Neuronal stem cell (in vitro differentiated cells): ENCODE results near the gene CEP112.
"Not testable (repeated sequence)": the region's sequence is repeated elsewhere in the genome, so short reads cannot be mapped to it uniquely, and the experiment has no call there.

Source experiments
- DNase-seq: peaks from one replicate; pipeline ENCODE4 v3.0.0-alpha.2; 2013; ENCODE audit warnings: low spot score
- H2AFZ ChIP-seq: one replicate; pipeline ENCODE4 v1.6.1; 2013; ENCODE audit warnings: mild to moderate bottlenecking, low read length, inconsistent platforms
- H2AK5ac ChIP-seq: 2 replicates; pipeline ENCODE4 v1.6.1; 2013; ENCODE audit warnings: low read depth, mild to moderate bottlenecking, inconsistent platforms, low read length, moderate library complexity, mixed read lengths
- H2BK120ac ChIP-seq: 2 replicates; pipeline ENCODE4 v1.6.1; 2013; ENCODE audit warnings: low read depth, mild to moderate bottlenecking, inconsistent platforms, low read length, moderate library complexity, mixed read lengths
- H2BK12ac ChIP-seq: one replicate; pipeline ENCODE4 v1.6.1; 2013; ENCODE audit warnings: low read length, inconsistent platforms
- H2BK15ac ChIP-seq: 2 replicates; pipeline ENCODE4 v1.6.1; 2013; ENCODE audit warnings: mild to moderate bottlenecking, low read length, inconsistent platforms, mixed read lengths
- H2BK5ac ChIP-seq: one replicate; pipeline ENCODE4 v1.6.1; 2013; ENCODE audit warnings: inconsistent platforms, mild to moderate bottlenecking, low read length, moderate library complexity
- H3K14ac ChIP-seq: one replicate; pipeline ENCODE4 v1.6.1; 2013; ENCODE audit warnings: low read length, inconsistent platforms
- H3K18ac ChIP-seq: 2 replicates; pipeline ENCODE4 v1.6.1; 2013; ENCODE audit warnings: low read length, inconsistent platforms
- H3K23ac ChIP-seq: 2 replicates; pipeline ENCODE4 v1.6.1; 2013; ENCODE audit warnings: low read depth, mild to moderate bottlenecking, mixed read lengths, low read length, inconsistent platforms; ENCODE audit not compliant: poor library complexity
- H3K27ac ChIP-seq: replicated peaks from 3 replicates; pipeline ENCODE4 v1.5.1; 2013; ENCODE audit warnings: low read length, inconsistent platforms
- H3K27me3 ChIP-seq, 3 experiments: 2 replicates each; pipeline ENCODE4 v1.6.1; 2013; ENCODE audit warnings: low read length in 3 of 3, mild to moderate bottlenecking in 2 of 3, inconsistent platforms in 1 of 3, low read depth in 1 of 3, mixed read lengths in 1 of 3, moderate library complexity in 1 of 3; ENCODE audit not compliant: control insufficient read depth in 3 of 3, insufficient read depth in 3 of 3
- H3K36me3 ChIP-seq, 2 donors: replicated peaks in 1 of 2; 2 replicates each; pipeline ENCODE4 v1.6.1; 2013; ENCODE audit warnings: low read length in 2 of 2; ENCODE audit not compliant: control insufficient read depth in 2 of 2, insufficient read depth in 2 of 2
- H3K4ac ChIP-seq: 2 replicates; pipeline ENCODE4 v1.6.1; 2013; ENCODE audit warnings: inconsistent platforms, mild to moderate bottlenecking, low read length, moderate library complexity
- H3K4me1 ChIP-seq, 2 donors: 1 replicate in 1 of 2; 2 replicates in 1 of 2; pipeline ENCODE4 v1.6.1; 2013; ENCODE audit warnings: low read length in 2 of 2, low read depth in 1 of 2; ENCODE audit not compliant: control insufficient read depth in 2 of 2, insufficient read depth in 1 of 2
- H3K4me2 ChIP-seq: one replicate; pipeline ENCODE4 v1.6.1; 2013; ENCODE audit warnings: mild to moderate bottlenecking, low read length, inconsistent platforms; ENCODE audit not compliant: insufficient read depth, poor library complexity, severe bottlenecking
- H3K4me3 ChIP-seq, 2 donors: 2 replicates each; pipeline ENCODE4 v1.5.1; 2013; ENCODE audit warnings: low read length in 2 of 2, mild to moderate bottlenecking in 2 of 2, inconsistent platforms in 1 of 2, moderate library complexity in 1 of 2
- H3K79me1 ChIP-seq: one replicate; pipeline ENCODE4 v1.6.1; 2013; ENCODE audit warnings: low read depth, mild to moderate bottlenecking, inconsistent platforms, low read length, moderate library complexity
- H3K9ac ChIP-seq: one replicate; pipeline ENCODE4 v1.6.1; 2013; ENCODE audit warnings: mild to moderate bottlenecking, low read depth, low read length, inconsistent platforms; ENCODE audit not compliant: poor library complexity
- H3K9me3 ChIP-seq, 2 donors: replicated peaks in 1 of 2; 2 replicates each; pipeline versions ENCODE3 to v1.6.1; 2013; ENCODE audit warnings: low read length in 2 of 2, mild to moderate bottlenecking in 2 of 2, inconsistent platforms in 1 of 2, low read depth in 1 of 2, mixed read lengths in 1 of 2, moderate library complexity in 1 of 2; ENCODE audit not compliant: control insufficient read depth in 2 of 2, insufficient read depth in 1 of 2
- H4K8ac ChIP-seq: one replicate; pipeline ENCODE4 v1.6.1; 2013; ENCODE audit warnings: low read depth, mild to moderate bottlenecking, inconsistent platforms, low read length, moderate library complexity
- H4K91ac ChIP-seq: one replicate; pipeline ENCODE4 v1.6.1; 2013; ENCODE audit warnings: low read length, low read depth, mild to moderate bottlenecking, inconsistent platforms; ENCODE audit not compliant: poor library complexity
- WGBS, 2 donors: extraction: QIAGEN DNeasy Blood & Tissue Kit; methylation state at CpG; one replicate each; pipeline ENCODE4 v1.1.7; 2013; ENCODE audit warnings: missing lambda C conversion rate in 2 of 2, mixed read lengths in 1 of 2; ENCODE audit not compliant: insufficient read length in 2 of 2, insufficient replicate concordance in 1 of 2; ENCODE audit errors: extremely low coverage in 2 of 2; 5-methylcytosine and 5-hydroxymethylcytosine counted together

CEP112 gene

GRCh38 chr17:66169839-66170238, 22.1 kb downstream of the CEP112 start:
- no peak overlapping the region for H2AFZ ChIP-seq
- H3K79me1 ChIP-seq: no peaks in the 10 kb centered on the region
- H3K9ac ChIP-seq: no peak overlapping the region
- WGBS, 2 donors: no CpG with 5 or more reads among the region's 3 CpGs
- no peak overlapping the region for H2BK15ac ChIP-seq
- no peak overlapping the region for H2AK5ac ChIP-seq
- H3K4me2 ChIP-seq: no peak overlapping the region
- peaks cover 0 to 4% of the 10 kb centered on the region in 2 donors for H3K9me3 ChIP-seq
- H3K14ac ChIP-seq: no peak overlapping the region
- no peak overlapping the region for H4K8ac ChIP-seq
- no peak overlapping the region for H2BK5ac ChIP-seq
- no peaks in the 10 kb centered on the region for H3K27me3 ChIP-seq
- H2BK120ac ChIP-seq: no peak overlapping the region
- no peak for DNase-seq
- no peak overlapping the region for H3K4me3 ChIP-seq
- H3K27ac ChIP-seq: no peak overlapping the region
- no peak overlapping the region for H3K18ac ChIP-seq
- peaks cover 0 to 4% of the 10 kb centered on the region in 2 donors for H3K4me1 ChIP-seq
- H3K23ac ChIP-seq: no peak overlapping the region
- no peak overlapping the region for H3K4ac ChIP-seq
- no peak overlapping the region for H4K91ac ChIP-seq
- no peak overlapping the region for H2BK12ac ChIP-seq
- H3K36me3 ChIP-seq: peaks cover 0 to 60% of the 10 kb centered on the region in 2 donors

GRCh38 chr17:66167189-66167815, 24.6 kb downstream of the CEP112 start:
- WGBS, 2 donors: no CpG with 5 or more reads among the region's 5 CpGs
- Histone ChIP-seq H2BK12ac (no peak overlapping the region), H3K27ac (no peak overlapping the region), H3K4me3 (no peak overlapping the region), H3K18ac (no peak overlapping the region), H3K9ac (no peak overlapping the region), H3K27me3 (no peaks in the 10 kb centered on the region), H3K36me3 (peaks cover 0 to 49% of the 10 kb centered on the region in 2 donors), H3K14ac (no peak overlapping the region), H3K9me3 (no peaks in the 10 kb centered on the region), H4K8ac (no peak overlapping the region), H2BK5ac (no peak overlapping the region), H3K79me1 (no peaks in the 10 kb centered on the region), H2BK15ac (no peak overlapping the region), H2BK120ac (no peak overlapping the region), H4K91ac (no peak overlapping the region), H3K23ac (no peak overlapping the region), H2AK5ac (no peak overlapping the region), H3K4ac (no peak overlapping the region), H3K4me2 (no peak overlapping the region), H2AFZ (no peak overlapping the region), H3K4me1 (peaks cover 0 to 4% of the 10 kb centered on the region in 2 donors)
- DNase-seq: no peak

DNA sequence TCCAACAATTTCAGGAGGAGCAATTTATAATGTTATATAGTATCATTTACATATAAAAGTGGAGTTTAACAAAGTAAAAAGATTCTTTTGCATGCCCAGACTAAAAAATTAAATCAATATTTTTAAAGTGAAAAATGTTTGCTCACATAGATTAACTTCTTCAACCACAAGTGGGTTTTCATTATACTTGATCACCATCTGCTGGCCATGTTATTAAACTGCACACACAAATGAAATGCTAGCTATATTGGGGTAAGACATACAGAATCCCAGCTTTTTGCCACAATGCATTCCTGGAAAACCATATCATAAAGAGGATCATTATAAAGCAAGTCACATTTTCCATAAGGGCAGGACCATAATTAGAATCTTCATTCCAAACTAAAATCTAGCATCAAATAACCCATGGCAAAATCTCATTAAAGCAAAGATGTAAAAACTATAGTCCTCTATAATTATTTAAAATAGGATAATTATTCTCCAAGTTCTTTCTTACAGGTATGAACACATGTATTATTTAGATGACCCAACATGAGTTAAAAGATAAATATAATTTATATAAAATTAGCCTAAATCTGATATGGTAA, 26.3 kb downstream of the CEP112 start:
- peaks cover 0 to 4% of the 10 kb centered on the region in 2 donors for H3K4me1 ChIP-seq
- H3K23ac ChIP-seq: no peak overlapping the region
- no peaks in the 10 kb centered on the region for H3K9me3 ChIP-seq
- H4K8ac ChIP-seq: no peak overlapping the region
- H3K9ac ChIP-seq: no peak overlapping the region
- no peak overlapping the region for H2BK120ac ChIP-seq
- no peaks in the 10 kb centered on the region for H3K27me3 ChIP-seq
- H3K4me2 ChIP-seq: no peak overlapping the region
- H3K27ac ChIP-seq: no peak overlapping the region
- H3K79me1 ChIP-seq: no peaks in the 10 kb centered on the region
- H4K91ac ChIP-seq: no peak overlapping the region
- H2BK15ac ChIP-seq: no peak overlapping the region
- no peak overlapping the region for H2AFZ ChIP-seq
- H3K18ac ChIP-seq: no peak overlapping the region
- H2BK5ac ChIP-seq: no peak overlapping the region
- H2BK12ac ChIP-seq: no peak overlapping the region
- H3K36me3 ChIP-seq: peaks cover 0 to 34% of the 10 kb centered on the region in 2 donors
- no peak overlapping the region for H3K14ac ChIP-seq
- peak; percentile 38 for DNase-seq
- H2AK5ac ChIP-seq: no peak overlapping the region
- no peak overlapping the region for H3K4ac ChIP-seq
- H3K4me3 ChIP-seq: no peak overlapping the region

DNA sequence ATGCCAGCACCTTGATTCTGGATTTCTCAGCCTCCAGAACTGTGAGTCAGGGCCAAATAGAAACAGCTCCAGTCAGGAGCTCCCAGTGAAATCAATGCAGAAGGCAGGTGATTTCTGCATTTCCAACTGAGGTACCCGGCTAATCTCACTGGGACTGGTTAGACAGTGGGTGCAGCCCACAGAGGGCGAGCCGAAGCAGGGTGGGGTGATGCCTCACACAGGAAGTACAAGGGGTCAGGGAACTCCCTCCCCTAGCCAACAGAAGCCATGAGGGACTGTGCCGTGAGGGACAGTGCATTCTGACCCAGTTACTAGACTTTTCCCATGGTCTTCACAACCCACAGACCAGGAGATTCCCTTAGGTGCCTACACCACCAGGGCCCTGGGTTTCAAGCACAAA, 36.9 kb downstream of the CEP112 start:
- not testable (repeated sequence) for H3K14ac ChIP-seq, H3K27me3 ChIP-seq, H3K4me1 ChIP-seq, H3K9me3 ChIP-seq, H3K4me2 ChIP-seq, H2AK5ac ChIP-seq, H4K8ac ChIP-seq, H3K18ac ChIP-seq, H2BK5ac ChIP-seq, H3K4ac ChIP-seq, H2BK12ac ChIP-seq, H3K9ac ChIP-seq, H4K91ac ChIP-seq, H3K4me3 ChIP-seq, DNase-seq, H3K23ac ChIP-seq, H2BK15ac ChIP-seq, H2AFZ ChIP-seq, H3K27ac ChIP-seq, H3K79me1 ChIP-seq, H2BK120ac ChIP-seq
- peaks cover 0 to 20% of the 10 kb centered on the region in 2 donors for H3K36me3 ChIP-seq
- WGBS, 2 donors: no CpG with 5 or more reads among the region's 4 CpGs
